Ascending aorta (tissue), 2 donors: ENCODE results near the gene DNAH2. TPM values are rescaled to one million over a fixed set of nuclear protein-coding genes. Genes with fewer than 3 reads are reported as not detected.

Experiments
- DNase-seq, 2 donors: peaks; one replicate each; pipeline ENCODE4 v3.0.0-alpha.2; 2019; ENCODE audit warnings: low spot score in 2 of 2
- H3K27ac ChIP-seq, 2 donors: fragments of 200-600 bp; sonication (generic); one replicate each; pipeline ENCODE4 v1.5.1; 2016 to 2017; ENCODE audit warnings: mild to moderate bottlenecking in 1 of 2
- H3K27me3 ChIP-seq: fragments of 200-600 bp; sonication (generic); one replicate; pipeline ENCODE4 v1.5.1; 2017
- H3K36me3 ChIP-seq, 2 donors: fragments of 200-600 bp; sonication (generic); one replicate each; pipeline ENCODE4 v1.5.1; 2016
- H3K4me1 ChIP-seq, 2 donors: fragments of 200-600 bp; sonication (generic); one replicate each; pipeline ENCODE4 v1.5.1; 2016 to 2017; ENCODE audit warnings: mild to moderate bottlenecking in 1 of 2
- H3K4me3 ChIP-seq, 2 donors: fragments of 200-600 bp; sonication (generic); one replicate each; pipeline ENCODE4 v1.5.1; 2016 to 2017; ENCODE audit warnings: mild to moderate bottlenecking in 1 of 2
- H3K9me3 ChIP-seq, 2 donors: fragments of 200-600 bp; sonication (generic); one replicate each; pipeline ENCODE4 v1.5.1; 2016
- intact Hi-C: fragments of 100-400 bp; cut with DNase I; formaldehyde crosslinking; loops from one replicate; pipeline ENCODE4 v1.15.1; 2023
- total RNA-seq: library from RNA; depleted of rRNA; stranded (reverse); fragments of >200 nt; gene quantifications from one replicate; pipeline ENCODE4 v1.1.0, GENCODE V29; 2016
- TF ChIP-seq, protein P1 (sequence below), 3 experiments: fragments of 200-600 bp in 2 of 3; fragments of 450-650 bp in 1 of 3; sonication (generic) in 2 of 3; IDR thresholded peaks; one replicate each; pipeline ENCODE4 v1.5.1; 2016 to 2019; ENCODE audit warnings: antibody characterized with exemption in 3 of 3, mild to moderate bottlenecking in 1 of 3, moderate library complexity in 1 of 3

The DNAH2 gene
- total RNA-seq, 1 donor from 2014 or later: 0.43 TPM

DNA sequence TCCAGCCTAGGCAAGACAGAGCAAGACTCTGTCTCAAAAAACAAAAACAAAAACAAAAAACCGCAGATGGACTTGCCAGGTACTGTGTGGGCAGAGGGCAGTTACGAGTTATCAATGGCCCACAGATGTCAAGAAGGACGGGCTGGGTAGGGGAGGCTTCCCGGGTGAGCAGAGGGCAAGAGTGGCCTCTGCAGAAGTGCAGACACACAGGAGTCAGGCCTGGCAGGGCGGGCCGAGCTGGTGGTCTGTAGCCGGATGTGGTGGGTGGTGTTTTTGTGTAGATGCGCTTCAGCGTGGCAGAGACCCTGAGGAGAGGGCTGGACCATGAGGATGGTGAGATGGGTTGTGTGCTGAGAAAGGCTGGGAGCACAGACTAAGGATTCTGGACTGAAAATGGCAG, 71.6 kb downstream of the DNAH2 start:
- DNase-seq: no peak
- intact Hi-C loops: no loop called here
- no peaks in the 10 kb centered on the region for H3K9me3 ChIP-seq
- H3K27ac ChIP-seq: no peak overlapping the region
- no peak overlapping the region for H3K4me3 ChIP-seq
- no peaks in the 10 kb centered on the region for H3K4me1 ChIP-seq
- TF ChIP-seq, protein P1, sequence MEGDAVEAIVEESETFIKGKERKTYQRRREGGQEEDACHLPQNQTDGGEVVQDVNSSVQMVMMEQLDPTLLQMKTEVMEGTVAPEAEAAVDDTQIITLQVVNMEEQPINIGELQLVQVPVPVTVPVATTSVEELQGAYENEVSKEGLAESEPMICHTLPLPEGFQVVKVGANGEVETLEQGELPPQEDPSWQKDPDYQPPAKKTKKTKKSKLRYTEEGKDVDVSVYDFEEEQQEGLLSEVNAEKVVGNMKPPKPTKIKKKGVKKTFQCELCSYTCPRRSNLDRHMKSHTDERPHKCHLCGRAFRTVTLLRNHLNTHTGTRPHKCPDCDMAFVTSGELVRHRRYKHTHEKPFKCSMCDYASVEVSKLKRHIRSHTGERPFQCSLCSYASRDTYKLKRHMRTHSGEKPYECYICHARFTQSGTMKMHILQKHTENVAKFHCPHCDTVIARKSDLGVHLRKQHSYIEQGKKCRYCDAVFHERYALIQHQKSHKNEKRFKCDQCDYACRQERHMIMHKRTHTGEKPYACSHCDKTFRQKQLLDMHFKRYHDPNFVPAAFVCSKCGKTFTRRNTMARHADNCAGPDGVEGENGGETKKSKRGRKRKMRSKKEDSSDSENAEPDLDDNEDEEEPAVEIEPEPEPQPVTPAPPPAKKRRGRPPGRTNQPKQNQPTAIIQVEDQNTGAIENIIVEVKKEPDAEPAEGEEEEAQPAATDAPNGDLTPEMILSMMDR (IDR thresholded peaks at IDR 0.05): no peak
- H3K36me3 ChIP-seq: no peaks in the 10 kb centered on the region
- H3K27me3 ChIP-seq: no peaks in the 10 kb centered on the region

DNA sequence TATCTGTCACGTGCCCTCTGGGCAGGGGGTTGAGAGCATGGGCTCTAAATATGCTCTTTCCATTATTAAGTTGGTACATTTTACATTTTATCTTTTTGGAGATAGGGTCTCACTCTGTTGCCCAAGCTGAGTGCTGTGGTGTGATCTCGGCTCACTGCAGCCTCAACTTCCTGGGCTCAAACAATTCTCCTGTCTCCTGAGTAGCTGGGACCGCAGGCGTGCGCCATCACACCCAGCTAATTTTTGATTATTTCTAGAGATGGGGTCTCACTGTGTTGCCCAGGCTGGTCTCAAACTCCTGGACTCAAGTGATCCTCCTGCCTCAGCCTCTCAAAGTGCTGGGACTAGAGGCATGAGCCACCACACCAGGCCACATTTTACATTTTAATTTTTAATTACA, 72.6 kb downstream of the DNAH2 start:
- H3K36me3 ChIP-seq: no peaks in the 10 kb centered on the region
- no peaks in the 10 kb centered on the region for H3K27me3 ChIP-seq
- H3K4me1 ChIP-seq: no peaks in the 10 kb centered on the region
- no peak overlapping the region for H3K4me3 ChIP-seq
- H3K27ac ChIP-seq: no peak overlapping the region
- TF ChIP-seq, protein P1 (IDR thresholded peaks at IDR 0.05): no peak
- DNase-seq: no peak
- no peaks in the 10 kb centered on the region for H3K9me3 ChIP-seq
- intact Hi-C loops: no loop called here

DNA sequence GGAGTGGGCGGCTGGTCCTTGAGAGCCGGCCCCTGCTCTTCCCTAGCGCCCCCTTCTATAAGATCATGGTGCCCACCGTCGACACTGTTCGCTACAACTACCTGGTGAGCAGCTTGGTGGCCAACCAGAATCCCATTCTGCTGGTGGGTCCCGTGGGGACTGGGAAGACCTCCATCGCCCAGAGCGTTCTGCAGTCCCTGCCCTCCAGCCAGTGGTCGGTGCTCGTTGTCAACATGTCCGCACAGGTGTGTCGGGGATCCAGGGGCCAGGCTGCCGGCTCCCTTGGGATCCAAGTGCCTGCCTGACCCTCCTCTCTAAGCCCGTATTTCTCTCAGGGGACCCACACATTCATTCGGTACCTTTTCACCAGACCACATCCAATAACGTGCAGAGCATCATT, 75.1 kb downstream of the DNAH2 start:
- Histone ChIP-seq H3K27me3 (no peaks in the 10 kb centered on the region), H3K27ac (no peak overlapping the region), H3K9me3 (no peaks in the 10 kb centered on the region), H3K4me3 (no peak overlapping the region), H3K36me3 (no peaks in the 10 kb centered on the region), H3K4me1 (no peaks in the 10 kb centered on the region)
- intact Hi-C loops: no loop called here
- DNase-seq: no peak
- TF ChIP-seq, protein P1 (IDR thresholded peaks at IDR 0.05): no peak

DNA sequence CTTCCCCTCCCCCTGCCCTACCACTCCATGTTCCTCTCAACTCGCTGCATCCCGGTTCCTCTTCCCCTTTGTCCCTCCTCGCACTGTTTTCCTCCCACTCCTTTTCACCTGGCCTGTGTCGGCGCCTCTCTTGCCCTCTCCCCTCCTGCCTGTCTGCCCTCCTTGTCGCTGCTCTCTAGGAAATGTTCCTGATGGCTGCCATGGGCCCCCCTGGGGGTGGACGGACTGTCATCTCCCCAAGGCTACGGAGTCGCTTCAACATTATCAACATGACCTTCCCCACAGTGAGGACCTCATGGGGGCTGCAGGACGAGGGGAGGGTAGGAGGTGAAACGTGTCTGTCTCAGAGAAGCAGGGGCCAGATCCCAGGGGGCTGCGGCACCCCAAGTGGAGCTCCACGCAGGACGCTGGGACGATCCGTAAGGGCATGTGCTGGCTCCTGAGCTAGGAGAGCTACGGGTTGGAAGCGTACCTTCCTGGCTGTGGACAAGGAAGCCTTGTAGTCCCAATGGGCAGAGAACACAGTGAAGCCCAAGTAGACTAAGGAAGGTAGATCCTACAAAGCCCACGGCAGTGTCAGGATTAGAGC, 76.6 kb downstream of the DNAH2 start:
- Histone ChIP-seq H3K36me3 (no peaks in the 10 kb centered on the region), H3K27ac (no peak overlapping the region), H3K4me3 (no peak overlapping the region), H3K9me3 (no peaks in the 10 kb centered on the region), H3K27me3 (no peaks in the 10 kb centered on the region), H3K4me1 (no peaks in the 10 kb centered on the region)
- intact Hi-C loops: no loop called here
- DNase-seq: no peak
- TF ChIP-seq, protein P1 (IDR thresholded peaks at IDR 0.05): no peak

DNA sequence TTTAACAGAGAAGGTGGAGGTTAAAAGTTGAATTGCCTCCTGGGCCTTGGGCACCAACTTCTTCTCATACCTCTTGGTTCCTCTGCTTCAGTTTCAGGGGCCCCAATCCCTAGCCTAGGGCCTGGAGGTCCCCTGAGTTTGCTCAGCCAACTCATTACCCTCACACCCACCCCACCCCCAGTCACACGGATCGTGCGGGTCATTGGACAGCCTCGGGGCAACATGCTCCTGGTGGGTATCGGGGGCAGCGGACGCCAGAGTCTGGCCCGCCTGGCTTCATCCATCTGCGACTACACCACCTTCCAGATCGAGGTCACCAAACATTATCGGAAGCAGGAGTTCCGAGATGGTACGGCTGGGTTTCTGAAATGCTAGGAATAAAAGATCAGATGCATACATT, 80.4 kb downstream of the DNAH2 start:
- DNase-seq: no peak
- H3K9me3 ChIP-seq: no peaks in the 10 kb centered on the region
- no peaks in the 10 kb centered on the region for H3K36me3 ChIP-seq
- no peak overlapping the region for H3K27ac ChIP-seq
- H3K4me3 ChIP-seq: no peak overlapping the region
- TF ChIP-seq, protein P1 (IDR thresholded peaks at IDR 0.05): no peak
- intact Hi-C loops: no loop called here
- no peaks in the 10 kb centered on the region for H3K4me1 ChIP-seq
- no peaks in the 10 kb centered on the region for H3K27me3 ChIP-seq

DNA sequence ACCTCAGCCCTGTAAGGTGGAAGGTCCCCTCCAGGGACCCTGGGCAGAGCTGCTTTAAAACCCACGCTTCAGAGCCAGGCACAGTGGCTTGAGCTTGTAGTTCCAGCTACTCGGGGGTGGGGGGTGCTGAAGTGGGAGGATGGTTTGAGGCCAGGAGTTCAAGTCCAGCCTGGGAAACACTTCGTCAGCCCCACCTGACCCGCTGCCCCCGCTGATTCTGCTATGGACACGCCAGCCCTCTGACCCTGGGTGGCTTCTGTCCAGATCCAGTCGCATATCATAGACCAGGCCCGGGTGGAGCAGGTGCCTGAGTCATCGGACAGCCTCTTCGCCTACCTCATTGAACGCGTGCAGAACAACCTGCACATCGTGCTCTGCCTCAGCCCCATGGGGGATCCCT, 81.3 kb downstream of the DNAH2 start:
- no peaks in the 10 kb centered on the region for H3K9me3 ChIP-seq
- no peak overlapping the region for H3K4me3 ChIP-seq
- intact Hi-C loops: no loop called here
- no peaks in the 10 kb centered on the region for H3K4me1 ChIP-seq
- TF ChIP-seq, protein P1 (IDR thresholded peaks at IDR 0.05): no peak
- no peak for DNase-seq
- no peak overlapping the region for H3K27ac ChIP-seq
- H3K36me3 ChIP-seq: no peaks in the 10 kb centered on the region
- H3K27me3 ChIP-seq: no peaks in the 10 kb centered on the region
